ENCODE measurements around the gene TMEM165.
"Not testable (repeated sequence)": the region's sequence is repeated elsewhere in the genome, so short reads cannot be mapped to it uniquely, and the experiment has no call there.

TMEM165 gene, protein sequence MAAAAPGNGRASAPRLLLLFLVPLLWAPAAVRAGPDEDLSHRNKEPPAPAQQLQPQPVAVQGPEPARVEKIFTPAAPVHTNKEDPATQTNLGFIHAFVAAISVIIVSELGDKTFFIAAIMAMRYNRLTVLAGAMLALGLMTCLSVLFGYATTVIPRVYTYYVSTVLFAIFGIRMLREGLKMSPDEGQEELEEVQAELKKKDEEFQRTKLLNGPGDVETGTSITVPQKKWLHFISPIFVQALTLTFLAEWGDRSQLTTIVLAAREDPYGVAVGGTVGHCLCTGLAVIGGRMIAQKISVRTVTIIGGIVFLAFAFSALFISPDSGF

GRCh38 chr4:55395529-55396307, at the start of gene TMEM165:
TSS of gene TMEM165 (plus strand) at chr4:55395957. CDS start at chr4:55396190, 233 bp downstream.
- peak; percentile 81 for DNase-seq

- DNase-seq: peak; percentile 80
Observed at GRCh38 chr4:55345980-55346850, 49.5 kb upstream of the TMEM165 start, which contains the start of gene SRD5A3. TSS of gene SRD5A3 (plus strand) at chr4:55346242. CDS start at chr4:55346337, 95 bp downstream.

GRCh38 chr4:55346851-55347255, 48.9 kb upstream of the TMEM165 start:
- DNase-seq: no peak

DNA sequence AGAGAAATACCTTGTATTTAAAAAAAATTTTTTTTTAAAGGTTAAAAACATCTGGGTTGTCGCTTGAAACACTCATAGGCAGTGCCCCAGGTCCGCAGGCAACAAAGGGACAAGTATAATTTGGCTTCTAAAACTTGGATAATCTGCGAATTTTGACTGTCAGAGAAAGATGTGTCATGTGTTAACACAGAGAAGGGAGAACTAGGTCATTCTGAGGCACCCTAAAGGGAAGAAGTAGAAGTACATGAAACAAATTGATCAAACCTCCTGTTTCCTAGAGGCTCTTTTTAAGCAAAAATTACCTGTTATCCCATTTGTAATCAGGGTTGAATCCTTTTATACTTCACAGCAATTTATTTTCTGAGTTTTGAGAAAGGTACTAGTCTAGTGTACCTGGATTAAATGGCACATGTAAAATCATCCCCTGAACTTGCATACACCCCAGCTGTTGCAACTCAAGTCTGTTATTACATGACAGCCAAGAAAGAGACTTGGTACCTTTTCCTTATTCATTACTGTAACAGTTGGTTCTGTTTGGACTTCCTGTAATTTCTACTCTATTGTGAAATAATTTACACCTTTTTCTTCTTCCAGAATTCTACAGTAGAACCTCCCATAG, 48.0 kb upstream of the TMEM165 start:
- no peak for DNase-seq

- no peak for DNase-seq
Observed at GRCh38 chr4:55348466-55348865, 47.3 kb upstream of the TMEM165 start.

DNA sequence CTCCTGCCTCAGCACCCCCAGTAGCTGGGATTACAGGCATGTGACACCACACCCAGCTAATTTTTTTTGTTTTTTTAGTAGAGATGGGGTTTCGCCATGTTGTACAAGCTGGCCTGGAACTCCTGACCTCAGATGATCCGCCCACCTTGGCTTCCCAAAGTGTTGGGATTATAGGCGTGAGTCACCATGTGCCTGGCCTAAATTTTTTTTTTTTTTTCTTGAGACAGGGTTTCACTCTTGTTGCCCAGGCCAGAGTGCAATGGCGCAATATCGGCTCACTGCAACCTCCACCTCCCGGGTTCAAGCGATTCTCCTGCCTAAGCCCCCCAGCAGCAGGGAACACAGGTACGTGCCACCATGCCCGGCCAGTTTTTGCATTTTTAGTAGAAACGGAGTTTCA, 44.9 kb upstream of the TMEM165 start:
- DNase-seq: not testable (repeated sequence)

GRCh38 chr4:55351824-55352223, 43.9 kb upstream of the TMEM165 start:
- no peak for DNase-seq

GRCh38 chr4:55352726-55353125, 43.0 kb upstream of the TMEM165 start:
- DNase-seq: no peak

- not testable (repeated sequence) for DNase-seq
Observed at GRCh38 chr4:55353228-55353747, 42.5 kb upstream of the TMEM165 start.

DNA sequence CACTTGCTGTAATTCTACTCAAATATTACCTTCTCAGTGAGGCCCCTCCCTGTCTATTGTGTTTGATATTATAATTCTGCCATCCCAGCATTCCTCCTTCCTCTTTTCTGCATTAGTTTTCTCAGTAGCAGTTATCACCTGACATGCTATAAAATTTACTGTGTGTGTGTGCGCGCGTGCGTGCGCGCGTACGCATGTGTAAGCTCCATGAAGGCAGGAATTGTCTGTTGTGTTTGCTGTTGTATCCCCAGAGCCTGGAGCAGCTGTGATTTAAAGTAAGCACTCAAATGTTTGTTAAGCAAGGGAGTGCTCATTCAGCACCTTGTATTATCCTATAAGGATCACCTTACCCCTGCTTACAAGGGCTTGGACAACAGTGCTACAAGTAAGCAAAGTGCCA, 41.1 kb upstream of the TMEM165 start:
- DNase-seq: no peak

DNA sequence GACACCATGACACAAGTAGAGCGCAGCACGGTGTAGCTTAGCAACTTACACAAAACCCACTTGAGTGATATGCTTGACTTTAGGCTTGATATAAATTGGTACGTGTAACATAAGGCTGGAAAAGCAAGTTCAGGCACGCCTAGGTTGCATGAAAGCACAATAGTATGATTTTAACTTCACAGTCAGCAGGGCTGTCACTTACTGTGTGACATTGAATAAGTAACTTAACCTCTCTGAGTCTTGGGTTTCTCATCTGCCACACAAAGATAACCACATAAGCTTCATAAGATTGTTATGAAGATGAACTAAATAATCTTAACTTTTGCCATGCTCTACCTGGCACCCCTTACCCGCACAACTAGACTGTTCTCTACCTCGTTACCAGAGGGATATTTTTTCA, 40.2 kb upstream of the TMEM165 start:
- no peak for DNase-seq

DNA sequence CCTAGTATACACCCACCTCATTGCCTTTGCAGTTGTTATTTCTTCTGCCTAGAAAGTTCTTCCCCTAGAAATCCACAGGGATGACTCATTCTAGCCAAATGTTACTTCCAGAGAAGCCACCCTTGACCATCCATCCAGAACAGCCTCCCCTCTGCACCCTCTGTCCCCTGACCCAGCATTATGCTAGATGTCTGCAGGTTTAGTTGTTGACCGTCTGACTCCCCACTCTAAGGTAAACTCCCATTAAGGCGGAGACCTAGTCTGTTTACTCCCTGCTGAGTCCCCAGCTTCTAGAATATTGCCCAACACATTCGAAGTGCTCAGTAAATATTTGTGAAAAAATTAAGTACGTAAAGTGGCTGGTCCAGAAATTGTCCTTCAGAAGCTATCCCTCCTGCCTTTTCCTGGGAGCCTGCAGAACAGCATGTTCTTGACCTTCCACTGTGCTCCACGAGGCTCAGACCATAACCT, 38.7 kb upstream of the TMEM165 start:
- DNase-seq: no peak

DNA sequence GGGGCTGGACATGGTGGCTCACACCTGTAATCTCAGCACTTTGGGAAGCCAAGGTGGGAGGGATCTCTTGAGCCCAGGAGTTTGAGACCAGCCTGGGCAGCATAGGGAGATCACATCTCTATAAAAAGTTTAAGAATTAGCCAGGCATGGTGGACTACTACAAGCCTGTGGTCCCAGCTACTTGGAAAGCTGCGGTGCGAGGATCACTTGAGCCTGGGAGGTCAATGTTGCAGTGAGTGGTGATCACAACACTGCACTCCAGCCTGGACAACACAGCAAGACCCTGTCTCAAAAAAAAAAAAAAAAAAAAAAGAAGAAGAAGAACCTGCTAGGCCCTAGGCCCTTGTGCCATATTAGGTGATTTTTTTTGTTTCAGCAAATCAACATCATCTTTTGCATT, 37.5 kb upstream of the TMEM165 start:
- DNase-seq: no peak

DNA sequence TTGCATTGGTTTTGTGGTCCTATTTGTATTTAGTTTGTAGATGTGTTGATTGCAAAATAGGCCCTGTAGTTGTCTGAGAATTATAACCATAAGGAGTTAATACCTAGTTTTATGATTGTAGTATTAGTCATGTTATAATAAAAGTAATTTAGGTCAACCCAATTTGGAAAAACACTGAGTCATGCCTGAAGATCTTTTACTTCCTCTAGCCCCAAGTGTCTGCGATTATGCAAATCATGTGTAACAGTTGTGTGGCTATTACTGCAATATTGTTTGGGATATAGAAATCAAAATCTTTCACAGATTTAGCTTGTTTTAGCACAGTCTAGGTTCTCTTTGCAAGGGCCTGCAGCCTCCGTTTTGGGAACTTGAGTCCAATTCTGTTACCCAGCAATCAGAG, 37.1 kb upstream of the TMEM165 start:
- DNase-seq: no peak

DNA sequence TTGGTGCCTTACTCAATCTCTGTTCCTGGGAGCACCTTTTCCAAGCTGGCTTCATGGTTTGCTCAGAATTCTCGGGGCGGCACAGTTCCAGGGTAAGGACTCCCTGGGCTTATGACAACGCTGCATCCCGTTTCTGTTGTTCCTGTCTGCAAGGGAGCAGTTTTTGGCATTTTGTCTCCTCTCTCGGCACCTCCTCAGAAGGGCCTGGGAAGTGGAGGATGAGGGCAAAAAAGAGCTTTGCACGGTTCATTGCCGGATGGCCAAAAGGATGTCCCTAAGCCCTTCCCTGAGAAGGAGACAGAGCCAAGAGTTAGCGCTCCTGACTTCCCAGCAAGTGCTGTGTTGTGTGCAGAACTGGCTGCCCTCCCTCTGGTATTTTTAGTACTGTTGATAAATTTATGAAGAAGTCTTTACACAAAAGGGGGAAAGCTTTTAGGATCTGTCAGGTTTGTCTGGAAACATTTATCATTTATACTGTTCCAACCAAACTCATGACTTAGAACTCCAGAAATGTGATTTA, 36.3 kb upstream of the TMEM165 start:
- no peak for DNase-seq

DNA sequence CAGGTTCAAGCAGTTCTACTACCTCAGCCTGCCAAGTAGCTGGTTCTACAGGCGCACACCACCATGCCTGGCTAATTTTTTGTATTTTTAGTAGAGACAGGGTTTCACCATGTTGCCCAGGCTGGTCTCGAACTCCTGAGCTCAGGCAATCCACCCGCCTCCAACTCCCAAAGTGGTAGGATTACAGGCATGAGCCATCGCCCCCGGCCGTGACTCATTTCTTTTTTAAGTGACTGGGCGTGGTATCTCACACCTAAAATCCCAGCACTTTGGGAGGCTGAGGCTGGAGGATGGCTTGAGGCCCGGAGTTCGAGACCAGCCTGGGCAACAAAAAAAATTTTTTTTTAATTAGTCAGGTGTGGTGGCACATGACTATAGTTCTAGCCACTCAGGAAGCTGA, 32.8 kb upstream of the TMEM165 start:
- not testable (repeated sequence) for DNase-seq

- no peak for DNase-seq
Observed at GRCh38 chr4:55363691-55364351, 31.9 kb upstream of the TMEM165 start.

DNA sequence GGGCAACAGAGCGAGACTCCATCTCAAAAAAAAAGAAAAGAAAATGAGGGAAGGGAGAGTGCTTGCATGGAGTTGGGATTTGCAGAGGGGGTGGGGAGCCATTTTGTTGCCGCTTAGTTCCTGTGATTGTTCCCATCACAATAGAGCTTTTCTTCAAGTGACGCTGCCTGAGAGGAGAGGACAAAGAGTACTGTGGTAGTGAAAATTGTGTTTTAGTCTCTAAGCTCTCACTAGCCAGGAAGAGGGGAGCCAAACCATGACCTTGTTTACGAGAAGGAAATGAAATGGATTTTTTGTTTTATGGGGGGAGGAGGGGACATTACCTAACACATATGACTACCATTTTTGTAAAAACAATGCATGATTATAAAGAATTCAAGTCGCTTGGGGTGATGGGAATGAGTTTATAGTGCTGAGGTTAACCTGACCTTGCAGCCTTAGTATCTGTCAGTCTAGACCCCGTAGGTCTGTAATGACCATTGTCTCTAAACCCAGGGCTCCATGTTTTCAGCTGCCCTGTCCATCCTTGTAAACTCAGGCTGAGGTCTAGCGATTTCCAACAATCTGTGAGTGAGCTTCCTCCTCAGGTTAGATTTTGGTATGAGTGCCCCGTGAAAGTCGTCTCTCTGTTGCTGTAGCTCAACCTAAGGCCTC, 30.9 kb upstream of the TMEM165 start:
- no peak for DNase-seq

- no peak for DNase-seq
Observed at GRCh38 chr4:55365345-55365728, 30.4 kb upstream of the TMEM165 start.

GRCh38 chr4:55366621-55367020, 29.1 kb upstream of the TMEM165 start:
- no peak for DNase-seq

Data from NK-92 treated with Interleukin-12 subunit alpha and Interleukin-12 subunit beta, amount 100 ng/mL, for 24 hours (cell line).